Measurements from ENCODE around the gene CHRNA4. TPM values are rescaled to one million over a fixed set of nuclear protein-coding genes. Genes with fewer than 3 reads are reported as not detected.

Gene CHRNA4
- total RNA-seq, 2 donors from 2014 or later = not detected

DNA sequence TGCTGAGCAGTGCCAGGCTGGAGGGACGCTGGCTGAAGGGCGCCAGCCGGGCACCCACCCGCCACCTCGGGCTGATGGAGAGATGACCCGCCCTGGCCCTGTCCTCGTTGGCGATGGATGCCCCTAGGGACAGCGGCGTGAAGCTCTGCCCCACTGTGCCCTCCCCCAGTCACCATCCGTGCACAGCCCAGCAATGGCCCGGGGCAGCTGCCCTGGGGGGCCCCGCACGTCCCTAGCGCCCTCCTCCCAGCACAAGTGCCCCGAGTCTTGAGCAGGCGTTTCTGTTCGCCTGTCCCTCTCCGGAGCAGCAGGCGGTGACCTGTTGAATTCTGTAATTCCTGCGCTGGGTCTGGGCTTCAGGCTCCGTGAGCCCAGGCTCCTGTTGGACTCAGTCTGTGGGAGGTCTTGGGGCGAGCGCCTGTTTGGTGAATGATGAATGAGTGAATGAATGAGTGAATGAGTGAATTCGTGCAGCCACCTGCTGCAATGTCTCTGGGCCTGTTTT is 36.8 kb upstream of the CHRNA4 start:
- 56 to 80% methylated on average over 11 to 14 of the region's 25 CpGs for WGBS, 2 donors
- H3K9me3 ChIP-seq = no peaks in the 10 kb centered on the region
- H3K36me3 ChIP-seq (replicated peaks in 1 of 2; ENCODE audit: insufficient read depth in 1 of 2, low read depth in 2 of 2) = no peaks in the 10 kb centered on the region
- no peak overlapping the region for H3K27ac ChIP-seq
- DNase-seq (no peak), ATAC-seq (no peak)
- no peaks in the 10 kb centered on the region for H3K4me1 ChIP-seq
- no peak overlapping the region for H3K4me3 ChIP-seq
- intact Hi-C loops (cut with DNase I) = no loop called here
- H3K27me3 ChIP-seq = no peaks in the 10 kb centered on the region
- TF ChIP-seq, protein P1, sequence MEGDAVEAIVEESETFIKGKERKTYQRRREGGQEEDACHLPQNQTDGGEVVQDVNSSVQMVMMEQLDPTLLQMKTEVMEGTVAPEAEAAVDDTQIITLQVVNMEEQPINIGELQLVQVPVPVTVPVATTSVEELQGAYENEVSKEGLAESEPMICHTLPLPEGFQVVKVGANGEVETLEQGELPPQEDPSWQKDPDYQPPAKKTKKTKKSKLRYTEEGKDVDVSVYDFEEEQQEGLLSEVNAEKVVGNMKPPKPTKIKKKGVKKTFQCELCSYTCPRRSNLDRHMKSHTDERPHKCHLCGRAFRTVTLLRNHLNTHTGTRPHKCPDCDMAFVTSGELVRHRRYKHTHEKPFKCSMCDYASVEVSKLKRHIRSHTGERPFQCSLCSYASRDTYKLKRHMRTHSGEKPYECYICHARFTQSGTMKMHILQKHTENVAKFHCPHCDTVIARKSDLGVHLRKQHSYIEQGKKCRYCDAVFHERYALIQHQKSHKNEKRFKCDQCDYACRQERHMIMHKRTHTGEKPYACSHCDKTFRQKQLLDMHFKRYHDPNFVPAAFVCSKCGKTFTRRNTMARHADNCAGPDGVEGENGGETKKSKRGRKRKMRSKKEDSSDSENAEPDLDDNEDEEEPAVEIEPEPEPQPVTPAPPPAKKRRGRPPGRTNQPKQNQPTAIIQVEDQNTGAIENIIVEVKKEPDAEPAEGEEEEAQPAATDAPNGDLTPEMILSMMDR (IDR thresholded peaks at IDR 0.05) = no peak
- no peak for TF ChIP-seq POLR2A (IDR thresholded peaks at IDR 0.05)

DNA sequence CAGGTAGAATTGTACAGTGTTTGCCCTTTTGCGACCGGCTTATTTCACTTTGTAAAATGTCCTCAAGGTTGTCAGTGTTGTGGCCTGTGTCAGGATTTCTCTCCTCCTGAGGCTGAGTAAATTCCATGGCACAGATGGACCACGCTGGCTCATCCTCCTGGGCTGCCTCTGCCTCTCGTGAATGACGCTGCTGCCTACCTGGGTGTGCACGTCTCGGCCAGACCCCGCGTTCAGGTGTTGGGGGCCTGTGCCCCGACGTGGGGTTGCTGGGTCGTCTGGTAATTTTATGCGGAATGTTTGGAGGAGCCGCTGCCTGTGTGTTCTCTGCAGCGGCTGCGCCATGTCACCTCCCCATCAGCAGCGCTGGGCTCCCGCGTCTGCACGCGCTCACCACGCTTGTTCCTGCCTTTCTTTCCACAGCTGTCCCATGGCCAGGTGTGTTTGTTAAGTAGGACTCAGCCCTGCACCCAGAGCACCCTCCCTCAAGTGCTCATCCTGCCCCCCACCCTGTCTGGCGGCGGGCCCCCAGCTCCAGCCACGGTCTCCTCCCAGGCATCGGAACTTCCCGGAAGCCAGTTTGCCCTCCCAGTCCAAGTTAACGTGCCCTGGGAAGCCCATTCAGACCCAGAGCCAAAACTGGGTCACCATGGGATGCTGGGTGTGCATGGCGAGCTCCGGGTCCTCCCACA is 36.1 kb upstream of the CHRNA4 start:
- Histone ChIP-seq H3K9me3 (no peaks in the 10 kb centered on the region), H3K36me3 (replicated peaks in 1 of 2; ENCODE audit: insufficient read depth in 1 of 2, low read depth in 2 of 2) (no peaks in the 10 kb centered on the region), H3K27me3 (no peaks in the 10 kb centered on the region), H3K4me1 (no peaks in the 10 kb centered on the region), H3K4me3 (no peak overlapping the region), H3K27ac (no peak overlapping the region)
- no peak for DNase-seq
- no peak for TF ChIP-seq POLR2A (IDR thresholded peaks at IDR 0.05)
- TF ChIP-seq, protein P1 (IDR thresholded peaks at IDR 0.05) = no peak
- ATAC-seq = no peak
- WGBS, 2 donors = 47 to 67% methylated on average over 4 to 30 of the region's 30 CpGs
- intact Hi-C loops (cut with DNase I) = no loop called here

DNA sequence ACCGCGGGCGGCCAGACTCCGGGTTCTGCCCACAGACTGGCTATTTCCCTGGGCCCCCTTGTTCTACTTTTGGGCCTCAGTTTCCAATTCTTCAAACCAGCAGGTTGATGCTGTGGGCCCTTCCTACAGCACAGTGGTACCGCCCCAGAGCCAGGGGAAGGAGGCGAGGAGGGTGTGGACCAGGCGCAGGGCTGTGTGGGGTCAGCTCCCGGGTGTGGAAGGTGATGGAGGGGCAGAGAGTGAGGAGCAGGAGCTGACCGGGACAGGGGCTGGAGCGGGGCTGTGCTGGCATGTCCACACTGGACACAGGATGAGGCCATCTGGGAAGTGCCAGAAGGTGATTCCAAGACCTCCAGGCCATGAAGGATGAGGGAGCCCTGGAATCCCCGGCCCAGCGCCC is 35.2 kb upstream of the CHRNA4 start:
- intact Hi-C loops (cut with DNase I) = no loop called here
- ATAC-seq (no peak), DNase-seq (no peak)
- Histone ChIP-seq H3K4me3 (no peak overlapping the region), H3K9me3 (no peaks in the 10 kb centered on the region), H3K36me3 (replicated peaks in 1 of 2; ENCODE audit: insufficient read depth in 1 of 2, low read depth in 2 of 2) (no peaks in the 10 kb centered on the region), H3K27ac (no peak overlapping the region), H3K27me3 (no peaks in the 10 kb centered on the region), H3K4me1 (no peaks in the 10 kb centered on the region)
- 69 to 75% methylated on average over 12 of the region's 12 CpGs for WGBS, 2 donors
- TF ChIP-seq, protein P1 (IDR thresholded peaks at IDR 0.05) = no peak
- no peak for TF ChIP-seq POLR2A (IDR thresholded peaks at IDR 0.05)

DNA sequence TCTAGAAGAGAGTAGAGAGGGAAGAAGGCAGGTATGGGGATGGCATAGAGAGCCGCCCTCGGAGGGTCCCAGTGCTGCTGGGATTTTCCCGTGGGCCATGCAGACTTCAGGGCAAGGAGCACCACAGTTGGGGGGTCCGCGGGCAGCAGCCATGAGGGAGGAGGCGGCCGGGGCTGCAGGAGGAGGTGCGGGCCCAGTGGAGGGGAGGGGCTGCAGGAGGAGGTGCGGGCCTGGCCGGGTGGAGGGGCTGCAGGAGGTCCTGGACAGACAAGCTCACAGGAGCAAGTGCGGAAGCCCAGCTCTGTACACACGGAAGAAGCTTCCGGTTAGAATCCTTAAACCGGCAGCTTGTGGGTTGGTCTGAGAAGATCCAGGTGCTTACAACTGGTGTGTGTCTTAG is 34.6 kb upstream of the CHRNA4 start:
- TF ChIP-seq, protein P1 (IDR thresholded peaks at IDR 0.05) = no peak
- no peak for TF ChIP-seq POLR2A (IDR thresholded peaks at IDR 0.05)
- Histone ChIP-seq H3K9me3 (no peaks in the 10 kb centered on the region), H3K4me1 (no peaks in the 10 kb centered on the region), H3K27ac (no peak overlapping the region), H3K27me3 (no peaks in the 10 kb centered on the region), H3K36me3 (replicated peaks in 1 of 2; ENCODE audit: insufficient read depth in 1 of 2, low read depth in 2 of 2) (no peaks in the 10 kb centered on the region), H3K4me3 (no peak overlapping the region)
- DNase-seq (no peak), ATAC-seq (no peak)
- 36 to 58% methylated on average over 14 of the region's 14 CpGs for WGBS, 2 donors
- intact Hi-C loops (cut with DNase I) = no loop called here

DNA sequence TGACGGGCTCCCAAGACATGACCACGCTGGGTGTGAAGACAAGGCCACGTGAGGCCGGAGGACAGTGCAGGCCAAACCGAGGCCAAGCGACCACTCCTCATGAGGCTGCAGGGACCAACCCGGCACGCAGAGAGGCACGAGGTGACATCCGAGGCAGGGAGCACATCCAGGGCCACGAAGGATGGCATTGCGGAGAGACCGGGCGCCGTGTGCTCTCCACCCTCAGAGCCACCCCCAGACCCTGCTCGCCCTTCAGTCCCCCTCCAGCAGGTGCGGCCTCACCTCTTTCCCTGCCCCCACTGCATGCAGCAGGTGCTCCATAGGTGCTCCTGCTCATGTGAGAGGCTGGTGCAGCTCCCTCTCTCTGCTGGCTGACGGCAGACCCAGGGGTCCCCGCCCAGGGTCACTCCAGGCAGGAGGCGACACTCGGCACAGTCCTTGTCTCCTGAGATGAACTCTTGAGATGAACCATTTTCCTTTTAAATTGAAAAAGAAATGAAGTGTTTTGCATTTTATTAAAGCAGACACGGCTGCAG is 33.8 kb upstream of the CHRNA4 start:
- TF ChIP-seq, protein P1 (IDR thresholded peaks at IDR 0.05) = no peak
- no peak for TF ChIP-seq POLR2A (IDR thresholded peaks at IDR 0.05)
- Histone ChIP-seq H3K9me3 (no peaks in the 10 kb centered on the region), H3K27me3 (no peaks in the 10 kb centered on the region), H3K36me3 (replicated peaks in 1 of 2; ENCODE audit: insufficient read depth in 1 of 2, low read depth in 2 of 2) (no peaks in the 10 kb centered on the region), H3K4me3 (no peak overlapping the region), H3K4me1 (no peaks in the 10 kb centered on the region), H3K27ac (no peak overlapping the region)
- 53 to 56% methylated on average over 12 to 22 of the region's 22 CpGs for WGBS, 2 donors
- intact Hi-C loops (cut with DNase I) = no loop called here
- DNase-seq (no peak), ATAC-seq (no peak)
